ENCODE results near the gene TMC7.

DNA sequence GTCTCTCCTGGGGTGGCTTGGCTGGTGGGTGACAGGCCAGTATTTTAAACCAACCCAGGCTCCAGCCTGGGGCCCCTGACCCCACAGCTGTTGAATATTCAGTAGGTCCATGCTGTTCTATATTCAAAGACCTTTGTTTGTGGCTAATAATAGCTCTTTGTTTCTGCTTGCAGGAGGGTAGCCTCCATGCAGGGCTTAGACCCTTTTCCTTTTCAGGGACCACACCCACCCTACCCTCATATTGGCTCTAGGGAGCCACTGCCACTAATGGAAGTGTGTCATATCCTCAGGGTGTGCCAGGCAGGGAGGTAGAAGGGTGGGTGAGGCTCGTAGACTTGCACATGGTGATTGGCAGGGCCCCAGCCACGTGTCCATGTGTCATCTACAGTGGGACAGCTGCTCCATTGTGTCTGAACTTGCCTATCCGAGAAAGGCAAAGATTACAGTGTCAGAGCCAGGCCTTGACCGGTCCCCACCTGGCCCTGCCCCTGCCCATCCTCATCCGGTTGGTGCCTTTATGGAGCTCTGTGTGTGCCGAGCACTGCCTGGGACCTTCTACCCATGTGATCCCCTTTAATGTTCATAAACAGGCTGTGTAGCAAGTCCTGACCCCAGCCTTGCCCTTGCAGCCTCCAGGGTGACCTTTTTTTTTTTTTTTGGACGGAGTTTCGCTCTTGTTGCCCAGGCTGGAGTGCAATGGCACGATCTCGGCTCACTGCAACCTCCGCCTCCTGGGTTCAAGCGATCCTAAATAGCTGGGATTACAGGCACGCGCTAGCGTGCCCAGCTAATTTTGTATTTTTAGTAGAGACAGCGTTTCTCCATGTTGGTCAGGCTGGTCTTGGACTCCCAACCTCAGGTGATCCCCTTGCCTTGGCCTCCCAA, 22.1 kb downstream of the TMC7 start:
- TF ChIP-seq, protein P1, sequence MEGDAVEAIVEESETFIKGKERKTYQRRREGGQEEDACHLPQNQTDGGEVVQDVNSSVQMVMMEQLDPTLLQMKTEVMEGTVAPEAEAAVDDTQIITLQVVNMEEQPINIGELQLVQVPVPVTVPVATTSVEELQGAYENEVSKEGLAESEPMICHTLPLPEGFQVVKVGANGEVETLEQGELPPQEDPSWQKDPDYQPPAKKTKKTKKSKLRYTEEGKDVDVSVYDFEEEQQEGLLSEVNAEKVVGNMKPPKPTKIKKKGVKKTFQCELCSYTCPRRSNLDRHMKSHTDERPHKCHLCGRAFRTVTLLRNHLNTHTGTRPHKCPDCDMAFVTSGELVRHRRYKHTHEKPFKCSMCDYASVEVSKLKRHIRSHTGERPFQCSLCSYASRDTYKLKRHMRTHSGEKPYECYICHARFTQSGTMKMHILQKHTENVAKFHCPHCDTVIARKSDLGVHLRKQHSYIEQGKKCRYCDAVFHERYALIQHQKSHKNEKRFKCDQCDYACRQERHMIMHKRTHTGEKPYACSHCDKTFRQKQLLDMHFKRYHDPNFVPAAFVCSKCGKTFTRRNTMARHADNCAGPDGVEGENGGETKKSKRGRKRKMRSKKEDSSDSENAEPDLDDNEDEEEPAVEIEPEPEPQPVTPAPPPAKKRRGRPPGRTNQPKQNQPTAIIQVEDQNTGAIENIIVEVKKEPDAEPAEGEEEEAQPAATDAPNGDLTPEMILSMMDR (IDR thresholded peaks at IDR 0.05; ENCODE audit: insufficient read depth, low read length) = no peak
- TF ChIP-seq, protein P2, sequence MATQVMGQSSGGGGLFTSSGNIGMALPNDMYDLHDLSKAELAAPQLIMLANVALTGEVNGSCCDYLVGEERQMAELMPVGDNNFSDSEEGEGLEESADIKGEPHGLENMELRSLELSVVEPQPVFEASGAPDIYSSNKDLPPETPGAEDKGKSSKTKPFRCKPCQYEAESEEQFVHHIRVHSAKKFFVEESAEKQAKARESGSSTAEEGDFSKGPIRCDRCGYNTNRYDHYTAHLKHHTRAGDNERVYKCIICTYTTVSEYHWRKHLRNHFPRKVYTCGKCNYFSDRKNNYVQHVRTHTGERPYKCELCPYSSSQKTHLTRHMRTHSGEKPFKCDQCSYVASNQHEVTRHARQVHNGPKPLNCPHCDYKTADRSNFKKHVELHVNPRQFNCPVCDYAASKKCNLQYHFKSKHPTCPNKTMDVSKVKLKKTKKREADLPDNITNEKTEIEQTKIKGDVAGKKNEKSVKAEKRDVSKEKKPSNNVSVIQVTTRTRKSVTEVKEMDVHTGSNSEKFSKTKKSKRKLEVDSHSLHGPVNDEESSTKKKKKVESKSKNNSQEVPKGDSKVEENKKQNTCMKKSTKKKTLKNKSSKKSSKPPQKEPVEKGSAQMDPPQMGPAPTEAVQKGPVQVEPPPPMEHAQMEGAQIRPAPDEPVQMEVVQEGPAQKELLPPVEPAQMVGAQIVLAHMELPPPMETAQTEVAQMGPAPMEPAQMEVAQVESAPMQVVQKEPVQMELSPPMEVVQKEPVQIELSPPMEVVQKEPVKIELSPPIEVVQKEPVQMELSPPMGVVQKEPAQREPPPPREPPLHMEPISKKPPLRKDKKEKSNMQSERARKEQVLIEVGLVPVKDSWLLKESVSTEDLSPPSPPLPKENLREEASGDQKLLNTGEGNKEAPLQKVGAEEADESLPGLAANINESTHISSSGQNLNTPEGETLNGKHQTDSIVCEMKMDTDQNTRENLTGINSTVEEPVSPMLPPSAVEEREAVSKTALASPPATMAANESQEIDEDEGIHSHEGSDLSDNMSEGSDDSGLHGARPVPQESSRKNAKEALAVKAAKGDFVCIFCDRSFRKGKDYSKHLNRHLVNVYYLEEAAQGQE (IDR thresholded peaks at IDR 0.05; ENCODE audit: insufficient replicate concordance, low read depth) = no peak
- TF ChIP-seq POLR2AphosphoS5 (IDR thresholded peaks at IDR 0.05; ENCODE audit: low read depth) = no peak
